CD4-positive, alpha-beta T cell treated with Interleukin-10 for 1 hour (primary cell): ENCODE results near the gene HK1.
A peak's percentile ranks its signal among the peaks of the same experiment; 100 is the strongest.

Experiments
- DNase-seq: peaks from one replicate; pipeline ENCODE4 v3.0.0-alpha.2; 2020

The HK1 gene

GRCh38 chr10:69379800-69380199, 101.5 kb downstream of the HK1 start:
- DNase-seq = no peak

- no peak for DNase-seq
Observed at GRCh38 chr10:69382382-69383117, 104.3 kb downstream of the HK1 start.

DNA sequence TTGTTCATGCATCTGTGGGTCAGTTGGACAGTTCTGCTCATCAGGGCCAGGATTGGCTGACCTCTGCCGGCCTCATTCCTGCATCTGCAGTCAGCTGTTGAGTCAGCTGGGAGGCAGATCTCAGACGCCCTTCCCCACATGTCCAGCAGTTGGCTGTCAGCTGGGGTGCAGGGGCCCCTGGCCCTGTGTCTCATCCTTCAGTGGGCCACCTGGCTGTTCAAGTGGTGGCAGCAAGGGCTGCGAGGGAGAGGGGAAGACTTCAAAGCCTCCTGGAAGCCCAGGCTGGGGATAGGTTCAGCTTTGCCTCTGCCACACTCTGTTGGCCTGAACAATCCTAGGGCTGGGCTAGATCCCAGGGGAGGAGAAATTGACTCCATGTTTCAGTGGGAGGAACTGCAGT, 105.3 kb downstream of the HK1 start:
- DNase-seq = no peak

GRCh38 chr10:69384320-69384719, 106.0 kb downstream of the HK1 start:
- no peak for DNase-seq

GRCh38 chr10:69385454-69386350, 107.4 kb downstream of the HK1 start:
- DNase-seq = no peak

- DNase-seq = no peak
Observed at GRCh38 chr10:69387500-69387899, 109.2 kb downstream of the HK1 start.

DNA sequence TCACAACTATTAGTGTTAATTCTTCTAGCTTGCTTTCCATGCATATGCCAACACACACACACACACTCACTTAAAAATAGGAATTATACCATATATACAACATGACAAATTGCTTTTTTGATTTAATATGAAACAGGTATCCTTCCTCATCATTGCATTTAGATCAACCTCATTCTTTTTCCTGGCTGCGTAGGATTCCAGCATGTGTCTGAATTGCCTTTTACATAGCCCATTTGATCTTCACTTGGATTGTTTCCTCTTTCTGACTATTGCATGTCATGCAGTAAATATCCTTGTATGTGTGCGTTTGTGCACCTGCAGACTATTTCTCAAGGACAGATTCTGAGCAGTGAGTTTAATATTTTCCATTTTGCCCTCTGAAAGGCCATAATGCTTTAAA, 110.2 kb downstream of the HK1 start:
- DNase-seq = no peak

GRCh38 chr10:69389827-69390490, 111.7 kb downstream of the HK1 start:
- DNase-seq = no peak

DNA sequence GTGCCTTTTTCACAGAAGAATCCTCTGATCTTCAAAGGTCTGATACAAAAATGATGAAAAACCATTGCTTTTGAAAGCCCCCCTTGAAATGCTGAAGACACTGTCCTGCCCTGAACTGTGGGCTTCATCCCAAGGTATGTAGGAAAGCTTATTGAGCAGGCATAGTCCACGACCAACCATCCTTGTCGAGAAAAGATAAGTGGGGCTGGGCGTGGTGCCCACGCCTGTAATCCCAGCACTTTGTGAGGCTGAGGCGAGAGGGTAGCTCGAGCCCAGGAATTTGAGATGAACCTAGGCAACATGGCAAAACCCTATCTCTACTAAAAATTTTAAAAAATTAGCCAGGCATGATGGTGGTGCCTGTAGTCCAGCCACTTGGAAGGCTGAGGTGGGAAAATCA, 112.9 kb downstream of the HK1 start:
- DNase-seq = no peak

DNA sequence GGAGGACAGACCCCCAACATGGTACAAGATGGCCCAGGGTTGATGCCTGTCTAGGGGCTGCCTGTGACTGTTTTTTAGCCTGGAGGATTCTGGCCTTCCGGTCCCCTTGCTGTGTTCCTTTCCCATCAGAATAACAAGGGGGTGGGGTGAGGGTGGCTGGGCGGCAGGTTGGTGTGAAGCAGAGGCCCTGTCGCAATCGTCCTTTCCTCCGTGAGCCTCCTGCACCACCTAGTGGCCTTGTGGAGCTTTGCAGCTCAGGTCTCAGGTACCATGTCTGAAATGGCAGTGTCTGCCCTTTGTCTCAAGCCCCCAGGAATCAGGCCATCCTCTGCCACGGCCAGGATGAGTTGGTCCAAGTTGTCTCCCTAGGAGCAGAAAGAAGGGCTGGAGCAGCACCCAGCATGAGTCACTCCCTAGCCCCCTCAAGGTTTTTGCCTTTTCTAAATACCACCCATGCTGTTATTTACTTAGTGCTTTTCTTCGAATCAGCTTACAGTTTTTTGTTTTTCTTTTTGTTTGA, 114.2 kb downstream of the HK1 start:
- DNase-seq = peak; percentile 87

DNA sequence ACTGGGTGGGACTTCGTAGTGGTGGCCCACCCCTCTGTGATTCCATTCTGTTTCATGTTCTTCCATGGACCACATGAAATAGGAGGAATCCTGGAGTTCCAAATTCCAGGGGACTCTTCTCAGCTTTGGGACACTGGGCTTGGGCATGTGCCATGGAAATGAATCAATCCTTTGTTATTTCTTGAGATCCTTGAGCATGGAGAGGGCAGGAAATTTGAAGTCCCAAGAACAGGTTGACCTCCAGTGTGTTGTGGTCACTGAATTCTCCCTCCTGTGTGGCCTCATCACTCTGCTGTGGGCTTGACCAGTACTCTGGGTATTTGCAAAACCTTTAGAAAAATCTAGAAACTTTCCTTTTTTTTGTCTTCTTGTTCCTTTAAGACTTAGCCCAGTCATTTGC, 115.7 kb downstream of the HK1 start:
- DNase-seq = no peak

DNA sequence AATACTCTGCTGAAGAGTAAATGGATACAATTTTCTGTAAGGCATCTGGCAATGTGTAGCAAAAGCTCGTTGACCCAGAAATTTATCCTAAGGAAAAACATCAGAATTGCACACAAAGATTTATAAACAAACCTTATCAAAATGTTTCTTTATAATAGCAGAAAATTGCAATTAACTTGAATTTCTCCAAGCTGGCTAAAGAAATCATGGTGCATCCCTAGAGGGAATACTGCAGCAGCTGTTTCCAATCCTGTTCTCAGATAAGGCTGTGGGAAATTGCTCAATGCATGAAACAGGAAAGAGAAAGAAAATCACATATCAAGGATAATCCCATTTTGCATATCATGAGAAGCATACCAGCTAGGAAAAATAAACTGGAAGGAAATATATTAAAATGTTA, 119.7 kb downstream of the HK1 start:
- no peak for DNase-seq

DNA sequence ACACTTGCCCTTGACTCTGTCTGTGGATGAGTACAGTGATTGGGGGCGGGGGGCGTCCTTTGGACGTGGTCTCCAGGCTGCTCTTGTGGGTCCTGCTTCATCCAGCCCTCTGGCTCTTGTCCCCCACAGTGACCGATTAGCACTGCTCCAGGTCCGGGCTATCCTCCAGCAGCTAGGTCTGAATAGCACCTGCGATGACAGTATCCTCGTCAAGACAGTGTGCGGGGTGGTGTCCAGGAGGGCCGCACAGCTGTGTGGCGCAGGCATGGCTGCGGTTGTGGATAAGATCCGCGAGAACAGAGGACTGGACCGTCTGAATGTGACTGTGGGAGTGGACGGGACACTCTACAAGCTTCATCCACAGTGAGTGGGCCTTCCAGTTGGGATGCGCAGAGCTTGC, 120.2 kb downstream of the HK1 start:
- no peak for DNase-seq

DNA sequence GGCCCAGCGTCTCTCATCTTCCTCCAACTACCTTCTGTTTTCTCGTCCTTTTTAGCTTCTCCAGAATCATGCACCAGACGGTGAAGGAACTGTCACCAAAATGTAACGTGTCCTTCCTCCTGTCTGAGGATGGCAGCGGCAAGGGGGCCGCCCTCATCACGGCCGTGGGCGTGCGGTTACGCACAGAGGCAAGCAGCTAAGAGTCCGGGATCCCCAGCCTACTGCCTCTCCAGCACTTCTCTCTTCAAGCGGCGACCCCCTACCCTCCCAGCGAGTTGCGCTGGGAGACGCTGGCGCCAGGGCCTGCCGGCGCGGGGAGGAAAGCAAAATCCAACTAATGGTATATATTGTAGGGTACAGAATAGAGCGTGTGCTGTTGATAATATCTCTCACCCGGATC, 122.6 kb downstream of the HK1 start:
- DNase-seq = no peak

DNA sequence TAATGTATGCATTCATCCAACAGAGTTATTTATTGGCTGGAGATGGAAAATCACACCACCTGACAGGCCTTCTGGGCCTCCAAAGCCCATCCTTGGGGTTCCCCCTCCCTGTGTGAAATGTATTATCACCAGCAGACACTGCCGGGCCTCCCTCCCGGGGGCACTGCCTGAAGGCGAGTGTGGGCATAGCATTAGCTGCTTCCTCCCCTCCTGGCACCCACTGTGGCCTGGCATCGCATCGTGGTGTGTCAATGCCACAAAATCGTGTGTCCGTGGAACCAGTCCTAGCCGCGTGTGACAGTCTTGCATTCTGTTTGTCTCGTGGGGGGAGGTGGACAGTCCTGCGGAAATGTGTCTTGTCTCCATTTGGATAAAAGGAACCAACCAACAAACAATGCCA, 123.1 kb downstream of the HK1 start:
- DNase-seq = no peak

- DNase-seq = no peak
Observed at GRCh38 chr10:69402386-69402785, 124.1 kb downstream of the HK1 start.

DNA sequence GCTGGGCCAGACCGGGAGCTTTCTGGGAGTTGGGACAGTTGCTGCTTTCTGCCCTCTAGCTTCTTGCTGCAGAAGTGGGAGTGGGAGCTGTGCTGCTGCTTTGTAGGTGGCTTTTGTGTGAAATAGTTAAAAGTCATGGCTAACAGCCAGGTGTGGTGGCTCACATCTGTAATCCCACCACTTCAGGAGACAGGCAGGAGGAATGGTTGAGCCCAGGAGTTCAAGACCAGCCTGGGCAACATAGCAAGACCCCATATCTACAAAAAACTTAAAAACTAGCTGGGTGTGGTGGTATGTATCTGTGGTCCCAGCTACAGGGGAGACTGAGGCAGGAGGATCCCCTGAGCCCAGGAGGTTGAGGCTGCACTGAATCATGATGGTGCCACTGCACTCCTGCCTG, 124.8 kb downstream of the HK1 start:
- no peak for DNase-seq

DNA sequence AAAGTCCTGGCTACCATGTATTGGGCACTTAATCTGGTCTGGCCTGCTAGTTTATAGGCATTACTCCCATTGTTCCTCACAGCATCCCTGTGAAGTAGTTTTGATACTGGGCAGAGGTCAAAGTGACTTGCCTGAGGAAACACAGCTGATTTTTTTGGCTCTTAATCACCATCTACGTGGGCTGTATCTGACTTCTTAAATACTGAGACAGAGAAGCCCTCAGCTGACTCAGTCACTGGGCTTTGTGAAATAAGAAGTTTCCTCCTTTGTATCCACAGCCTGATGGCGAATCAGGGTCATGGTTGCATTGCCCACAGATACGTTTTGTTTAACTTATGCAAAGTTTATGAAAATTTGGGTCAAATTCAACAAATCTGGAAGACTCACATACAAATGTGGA, 125.2 kb downstream of the HK1 start:
- no peak for DNase-seq

DNA sequence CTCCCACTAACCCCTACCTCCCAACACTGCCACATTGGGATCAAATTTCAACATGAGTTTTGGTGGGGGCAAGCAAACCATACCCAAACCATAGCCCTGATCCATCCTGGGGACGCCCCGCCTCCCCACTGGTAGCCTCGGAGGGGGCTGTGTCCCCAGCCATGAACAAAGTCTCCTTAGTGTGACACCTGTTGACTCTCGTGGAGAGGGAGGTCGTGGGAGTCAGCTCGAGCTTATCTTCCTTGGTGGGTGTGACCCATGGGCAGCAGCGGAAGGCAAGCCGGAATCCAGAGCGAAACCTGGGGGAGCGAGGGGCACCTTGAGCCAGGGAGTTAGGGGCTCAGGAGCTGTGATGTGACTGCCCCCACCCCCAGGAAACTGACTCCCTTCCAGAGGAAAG, 126.5 kb downstream of the HK1 start:
- no peak for DNase-seq

- no peak for DNase-seq
Observed at GRCh38 chr10:69405221-69405620, 126.9 kb downstream of the HK1 start.

DNA sequence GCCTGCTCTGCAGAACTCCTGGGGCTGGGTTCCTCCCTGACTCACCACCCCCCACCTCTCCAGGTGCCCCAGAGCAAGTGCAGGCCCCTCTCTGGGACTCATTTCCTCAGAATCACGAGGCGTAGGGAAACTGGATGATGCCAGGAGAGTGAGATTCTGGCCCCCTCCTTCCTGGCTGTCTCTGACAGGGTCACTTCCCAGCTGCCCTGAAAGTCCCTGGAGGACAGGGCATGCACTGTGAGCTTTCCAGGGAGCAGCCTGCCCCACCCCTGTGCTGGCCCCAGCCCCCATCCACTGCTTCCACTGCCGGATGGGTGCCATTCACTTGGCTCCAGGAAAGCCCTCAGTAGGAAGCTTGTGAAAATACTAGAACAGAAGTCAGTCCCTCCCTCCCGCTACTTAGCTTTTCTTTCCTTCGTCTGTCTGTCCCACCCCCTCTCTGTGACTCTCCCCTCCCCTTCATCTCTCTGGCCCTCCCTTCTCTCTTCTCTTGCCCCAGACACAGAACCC, 128.1 kb downstream of the HK1 start:
- DNase-seq = no peak

GRCh38 chr10:69406816-69407580, 128.7 kb downstream of the HK1 start:
- DNase-seq = no peak
